Liver (tissue), 3 donors: ENCODE results near the gene CCDC186.

Source experiments
- HNF4A ChIP-seq, 2 donors: conservative IDR thresholded peaks; 2 replicates each; pipeline ENCODE4 v1.6.1; 2016; ENCODE audit warnings: antibody characterized with exemption in 2 of 2, mild to moderate bottlenecking in 2 of 2
- RAD21 ChIP-seq, 2 donors: IDR thresholded peaks; 2 replicates each; pipeline ENCODE4 v1.6.1; 2016; ENCODE audit warnings: antibody characterized with exemption in 2 of 2, mild to moderate bottlenecking in 2 of 2
- TF ChIP-seq, protein P1 (sequence below): fragments of 150-350 bp; IDR thresholded peaks from 2 replicates; pipeline ENCODE4 v1.5.1; 2017; ENCODE audit warnings: improper control_type of control experiment, low read depth, low read length; ENCODE audit not compliant: missing input control
- donor health status: healthy.
- donor health status: healthy.

DNA sequence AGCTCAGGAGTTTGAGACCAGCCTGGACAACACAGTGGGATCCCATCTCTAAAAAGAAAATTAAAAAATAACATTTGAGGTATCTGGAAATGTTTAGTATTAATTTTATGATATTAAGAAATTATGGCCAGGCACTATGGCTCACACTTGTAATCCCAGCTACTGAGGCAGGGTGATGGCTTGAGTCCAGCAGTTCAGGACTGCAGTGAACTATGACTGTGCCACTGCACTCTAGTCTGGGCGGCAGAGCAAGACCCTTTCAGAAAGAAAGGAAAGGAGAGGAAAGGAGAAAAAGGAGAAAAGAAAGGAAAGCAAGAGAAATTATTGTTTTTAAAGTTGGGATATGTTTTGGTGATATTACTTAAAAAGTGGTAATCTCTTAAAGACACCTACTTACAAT, 2.5 kb upstream of the CCDC186 start:
- TF ChIP-seq, protein P1, sequence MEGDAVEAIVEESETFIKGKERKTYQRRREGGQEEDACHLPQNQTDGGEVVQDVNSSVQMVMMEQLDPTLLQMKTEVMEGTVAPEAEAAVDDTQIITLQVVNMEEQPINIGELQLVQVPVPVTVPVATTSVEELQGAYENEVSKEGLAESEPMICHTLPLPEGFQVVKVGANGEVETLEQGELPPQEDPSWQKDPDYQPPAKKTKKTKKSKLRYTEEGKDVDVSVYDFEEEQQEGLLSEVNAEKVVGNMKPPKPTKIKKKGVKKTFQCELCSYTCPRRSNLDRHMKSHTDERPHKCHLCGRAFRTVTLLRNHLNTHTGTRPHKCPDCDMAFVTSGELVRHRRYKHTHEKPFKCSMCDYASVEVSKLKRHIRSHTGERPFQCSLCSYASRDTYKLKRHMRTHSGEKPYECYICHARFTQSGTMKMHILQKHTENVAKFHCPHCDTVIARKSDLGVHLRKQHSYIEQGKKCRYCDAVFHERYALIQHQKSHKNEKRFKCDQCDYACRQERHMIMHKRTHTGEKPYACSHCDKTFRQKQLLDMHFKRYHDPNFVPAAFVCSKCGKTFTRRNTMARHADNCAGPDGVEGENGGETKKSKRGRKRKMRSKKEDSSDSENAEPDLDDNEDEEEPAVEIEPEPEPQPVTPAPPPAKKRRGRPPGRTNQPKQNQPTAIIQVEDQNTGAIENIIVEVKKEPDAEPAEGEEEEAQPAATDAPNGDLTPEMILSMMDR = no peak
- no peak for TF ChIP-seq RAD21 (IDR thresholded peaks at IDR 0.05)
- no peak for TF ChIP-seq HNF4A (conservative IDR thresholded peaks at IDR 0.05)
